ENCODE measurements around the gene FIS1. TPM values are rescaled to one million over a fixed set of nuclear protein-coding genes. Genes with fewer than 3 reads are reported as not detected.

The FIS1 gene
- total RNA-seq, 1 experiment from 2014 or later = 99.9 TPM

- TF ChIP-seq CTCF (IDR thresholded peaks at IDR 0.05; ENCODE audit: insufficient read depth in 1 of 2, low read depth in 1 of 2, low read length in 1 of 2, severe bottlenecking in 1 of 2, unreplicated experiment in 1 of 2) = no peak
- Mint-ChIP-seq H3K27ac (ENCODE audit: unreplicated experiment) (peak overlapping the region; percentile 81), H3K27me3 (ENCODE audit: insufficient read depth, unreplicated experiment) (no peaks in the 10 kb centered on the region), H3K4me1 (ENCODE audit: low read depth, unreplicated experiment) (peaks cover 30% of the 10 kb centered on the region), H3K4me3 (ENCODE audit: unreplicated experiment) (peak overlapping the region; percentile 83), H3K36me3 (ENCODE audit: insufficient read depth, unreplicated experiment) (peaks cover 29% of the 10 kb centered on the region), H3K9me3 (ENCODE audit: unreplicated experiment) (no peaks in the 10 kb centered on the region)
- Histone ChIP-seq H3K4me1 (peaks cover 22% of the 10 kb centered on the region), H3K4me3 (ENCODE audit: low read depth, low read length) (peak overlapping the region; percentile 75), H3K27me3 (replicated peaks; ENCODE audit: control insufficient read depth, insufficient read depth, low read length) (no peaks in the 10 kb centered on the region), H3K36me3 (ENCODE audit: control insufficient read depth, insufficient read depth, low read length) (peaks cover 3% of the 10 kb centered on the region; the same call in 1 of the 2 replicates), H3K9me3 (no peaks in the 10 kb centered on the region)
- BruUV-seq (replicated peaks) = TSS peak; percentile 52
- POLR2A ChIA-PET = interaction anchor here (0.6 kb wide), 1 partner anchor 324 kb away, joined by 7 read pairs; no protein-coding TSS in a partner anchor
- intact Hi-C loops (cut with micrococcal nuclease; ENCODE audit: unreplicated experiment) = no loop called here
- CTCF ChIA-PET = interaction anchor here (1.2 to 2.8 kb wide), 4 partner anchors 24 to 72 kb away, joined by 3 to 28 read pairs (median 24); no protein-coding TSS in a partner anchor
- DNase-seq = no peak
Observed at GRCh38 chr7:101216001-101216859, 28.7 kb downstream of the FIS1 start.

- Mint-ChIP-seq H3K36me3 (ENCODE audit: insufficient read depth, unreplicated experiment) (peaks cover 59% of the 10 kb centered on the region), H3K27me3 (ENCODE audit: insufficient read depth, unreplicated experiment) (no peaks in the 10 kb centered on the region), H3K27ac (ENCODE audit: unreplicated experiment) (no peak overlapping the region), H3K4me3 (ENCODE audit: unreplicated experiment) (no peak overlapping the region), H3K9me3 (ENCODE audit: unreplicated experiment) (no peaks in the 10 kb centered on the region), H3K4me1 (ENCODE audit: low read depth, unreplicated experiment) (peaks cover 12% of the 10 kb centered on the region)
- no peaks in the 10 kb centered on the region for H3K27me3 ChIP-seq (replicated peaks; ENCODE audit: control insufficient read depth, insufficient read depth, low read length)
- no peak overlapping the region for H3K4me3 ChIP-seq (ENCODE audit: low read depth, low read length)
- ChIA-PET POLR2A (interaction anchor here (0.6 kb wide), 1 partner anchor 26 kb away, joined by 3 read pairs; no protein-coding TSS in a partner anchor), CTCF (no interaction called here)
- peaks cover 8% of the 10 kb centered on the region; the same call in 1 of the 2 replicates for H3K4me1 ChIP-seq
- BruUV-seq (replicated peaks) = no TSS peak
- DNase-seq = no peak
- H3K36me3 ChIP-seq (ENCODE audit: control insufficient read depth, insufficient read depth, low read length) = peaks cover 4% of the 10 kb centered on the region
- intact Hi-C loops (cut with micrococcal nuclease; ENCODE audit: unreplicated experiment) = no loop called here
- no peaks in the 10 kb centered on the region for H3K9me3 ChIP-seq
- no peak for TF ChIP-seq CTCF (IDR thresholded peaks at IDR 0.05; ENCODE audit: insufficient read depth in 1 of 2, low read depth in 1 of 2, low read length in 1 of 2, severe bottlenecking in 1 of 2, unreplicated experiment in 1 of 2)
Observed at GRCh38 chr7:101212014-101212413, 32.9 kb downstream of the FIS1 start.

- intact Hi-C loops (cut with micrococcal nuclease; ENCODE audit: unreplicated experiment) = no loop called here
- no peak for TF ChIP-seq CTCF (IDR thresholded peaks at IDR 0.05; ENCODE audit: insufficient read depth in 1 of 2, low read depth in 1 of 2, low read length in 1 of 2, severe bottlenecking in 1 of 2, unreplicated experiment in 1 of 2)
- peaks cover 4% of the 10 kb centered on the region for H3K36me3 ChIP-seq (ENCODE audit: control insufficient read depth, insufficient read depth, low read length)
- no peak overlapping the region for H3K4me3 ChIP-seq (ENCODE audit: low read depth, low read length)
- Mint-ChIP-seq H3K36me3 (ENCODE audit: insufficient read depth, unreplicated experiment) (peaks cover 55% of the 10 kb centered on the region), H3K4me3 (ENCODE audit: unreplicated experiment) (no peak overlapping the region), H3K27ac (ENCODE audit: unreplicated experiment) (no peak overlapping the region), H3K27me3 (ENCODE audit: insufficient read depth, unreplicated experiment) (no peaks in the 10 kb centered on the region), H3K9me3 (ENCODE audit: unreplicated experiment) (no peaks in the 10 kb centered on the region), H3K4me1 (ENCODE audit: low read depth, unreplicated experiment) (peaks cover 8% of the 10 kb centered on the region)
- no peaks in the 10 kb centered on the region for H3K9me3 ChIP-seq
- CTCF ChIA-PET = no interaction called here
- no peak for DNase-seq
- POLR2A ChIA-PET = no interaction called here
- H3K27me3 ChIP-seq (replicated peaks; ENCODE audit: control insufficient read depth, insufficient read depth, low read length) = no peaks in the 10 kb centered on the region
- BruUV-seq (replicated peaks) = no TSS peak
- H3K4me1 ChIP-seq = peaks cover 8% of the 10 kb centered on the region; the same call in 1 of the 2 replicates
Observed at GRCh38 chr7:101211501-101211900, 33.4 kb downstream of the FIS1 start.
